ENCODE measurements around the gene MAP3K21.

Gene MAP3K21

GRCh38 chr1:233376382-233377110 lies 49.0 kb downstream of the MAP3K21 start:
- no peak overlapping the region for H3K4me3 ChIP-seq (ENCODE audit: insufficient read length, low read depth)
- no peaks in the 10 kb centered on the region for H3K27me3 ChIP-seq (ENCODE audit: insufficient read depth, insufficient read length)
- H3K36me3 ChIP-seq (ENCODE audit: insufficient read depth, insufficient read length, low read length), result peaks cover 15% of the 10 kb centered on the region
- TF ChIP-seq ZNF274 (IDR thresholded peaks at IDR 0.05; ENCODE audit: low read depth, low read length), result no peak
- no peak for TF ChIP-seq YY1 (IDR thresholded peaks at IDR 0.05; ENCODE audit: insufficient read depth, insufficient read length)
- no peak for TF ChIP-seq SUZ12 (IDR thresholded peaks at IDR 0.05; ENCODE audit: extremely low read depth, insufficient read depth, insufficient read length)
- no peak overlapping the region for H3K9ac ChIP-seq (ENCODE audit: insufficient read length, low read depth)
- DNase-seq (ENCODE audit: low read depth, low spot score), result no peak
- no peaks in the 10 kb centered on the region for H3K9me3 ChIP-seq (ENCODE audit: insufficient read depth, low read length)
- no peaks in the 10 kb centered on the region for H3K4me1 ChIP-seq (ENCODE audit: insufficient read depth, insufficient read length)

GRCh38 chr1:233379869-233380438 lies 52.4 kb downstream of the MAP3K21 start:
- Histone ChIP-seq H3K27me3 (ENCODE audit: insufficient read depth, insufficient read length) (no peaks in the 10 kb centered on the region), H3K9me3 (ENCODE audit: insufficient read depth, low read length) (no peaks in the 10 kb centered on the region), H3K4me1 (ENCODE audit: insufficient read depth, insufficient read length) (no peaks in the 10 kb centered on the region), H3K36me3 (ENCODE audit: insufficient read depth, insufficient read length, low read length) (peaks cover 14% of the 10 kb centered on the region), H3K9ac (ENCODE audit: insufficient read length, low read depth) (no peak overlapping the region), H3K4me3 (ENCODE audit: insufficient read length, low read depth) (no peak overlapping the region)
- TF ChIP-seq ZNF274 (IDR thresholded peaks at IDR 0.05; ENCODE audit: low read depth, low read length) (no peak), SUZ12 (IDR thresholded peaks at IDR 0.05; ENCODE audit: extremely low read depth, insufficient read depth, insufficient read length) (no peak), YY1 (IDR thresholded peaks at IDR 0.05; ENCODE audit: insufficient read depth, insufficient read length) (no peak)
- DNase-seq (ENCODE audit: low read depth, low spot score), result no peak

GRCh38 chr1:233381806-233382205 lies 54.3 kb downstream of the MAP3K21 start:
- Histone ChIP-seq H3K9me3 (ENCODE audit: insufficient read depth, low read length) (no peaks in the 10 kb centered on the region), H3K4me1 (ENCODE audit: insufficient read depth, insufficient read length) (no peaks in the 10 kb centered on the region), H3K36me3 (ENCODE audit: insufficient read depth, insufficient read length, low read length) (peaks cover 14% of the 10 kb centered on the region), H3K4me3 (ENCODE audit: insufficient read length, low read depth) (no peak overlapping the region), H3K9ac (ENCODE audit: insufficient read length, low read depth) (no peak overlapping the region), H3K27me3 (ENCODE audit: insufficient read depth, insufficient read length) (no peaks in the 10 kb centered on the region)
- DNase-seq (ENCODE audit: low read depth, low spot score), result no peak
- TF ChIP-seq SUZ12 (IDR thresholded peaks at IDR 0.05; ENCODE audit: extremely low read depth, insufficient read depth, insufficient read length) (no peak), ZNF274 (IDR thresholded peaks at IDR 0.05; ENCODE audit: low read depth, low read length) (no peak), YY1 (IDR thresholded peaks at IDR 0.05; ENCODE audit: insufficient read depth, insufficient read length) (no peak)

GRCh38 chr1:233383984-233384383 lies 56.5 kb downstream of the MAP3K21 start:
- TF ChIP-seq SUZ12 (IDR thresholded peaks at IDR 0.05; ENCODE audit: extremely low read depth, insufficient read depth, insufficient read length) (no peak), YY1 (IDR thresholded peaks at IDR 0.05; ENCODE audit: insufficient read depth, insufficient read length) (no peak), ZNF274 (IDR thresholded peaks at IDR 0.05; ENCODE audit: low read depth, low read length) (no peak)
- Histone ChIP-seq H3K9ac (ENCODE audit: insufficient read length, low read depth) (no peak overlapping the region), H3K36me3 (ENCODE audit: insufficient read depth, insufficient read length, low read length) (peaks cover 14% of the 10 kb centered on the region)

GRCh38 chr1:233386336-233386735 lies 58.8 kb downstream of the MAP3K21 start:
- no peaks in the 10 kb centered on the region for H3K9me3 ChIP-seq (ENCODE audit: insufficient read depth, low read length)
- H3K27me3 ChIP-seq (ENCODE audit: insufficient read depth, insufficient read length), result no peaks in the 10 kb centered on the region
- peaks cover 5% of the 10 kb centered on the region for H3K36me3 ChIP-seq (ENCODE audit: insufficient read depth, insufficient read length, low read length)
- H3K4me3 ChIP-seq (ENCODE audit: insufficient read length, low read depth), result no peak overlapping the region
- H3K4me1 ChIP-seq (ENCODE audit: insufficient read depth, insufficient read length), result no peaks in the 10 kb centered on the region
- DNase-seq (ENCODE audit: low read depth, low spot score), result no peak
- no peak overlapping the region for H3K9ac ChIP-seq (ENCODE audit: insufficient read length, low read depth)
- TF ChIP-seq SUZ12 (IDR thresholded peaks at IDR 0.05; ENCODE audit: extremely low read depth, insufficient read depth, insufficient read length), result no peak
- no peak for TF ChIP-seq YY1 (IDR thresholded peaks at IDR 0.05; ENCODE audit: insufficient read depth, insufficient read length)
- TF ChIP-seq ZNF274 (IDR thresholded peaks at IDR 0.05; ENCODE audit: low read depth, low read length), result no peak

More at GRCh38 chr1:233383984-233384383, 56.5 kb downstream of the MAP3K21 start:
- Histone ChIP-seq H3K9me3 (ENCODE audit: insufficient read depth, low read length) (no peaks in the 10 kb centered on the region), H3K4me3 (ENCODE audit: insufficient read length, low read depth) (no peak overlapping the region), H3K4me1 (ENCODE audit: insufficient read depth, insufficient read length) (no peaks in the 10 kb centered on the region), H3K27me3 (ENCODE audit: insufficient read depth, insufficient read length) (no peaks in the 10 kb centered on the region)
- DNase-seq (ENCODE audit: low read depth, low spot score), result no peak

GRCh38 chr1:233387585-233387984 lies 60.1 kb downstream of the MAP3K21 start:
- Histone ChIP-seq H3K4me1 (ENCODE audit: insufficient read depth, insufficient read length) (no peaks in the 10 kb centered on the region), H3K9me3 (ENCODE audit: insufficient read depth, low read length) (no peaks in the 10 kb centered on the region), H3K9ac (ENCODE audit: insufficient read length, low read depth) (no peak overlapping the region), H3K4me3 (ENCODE audit: insufficient read length, low read depth) (no peak overlapping the region), H3K36me3 (ENCODE audit: insufficient read depth, insufficient read length, low read length) (no peaks in the 10 kb centered on the region), H3K27me3 (ENCODE audit: insufficient read depth, insufficient read length) (no peaks in the 10 kb centered on the region)
- DNase-seq (ENCODE audit: low read depth, low spot score), result no peak
- TF ChIP-seq ZNF274 (IDR thresholded peaks at IDR 0.05; ENCODE audit: low read depth, low read length), result no peak

GRCh38 chr1:233389169-233389568 lies 61.6 kb downstream of the MAP3K21 start:
- H3K9ac ChIP-seq (ENCODE audit: insufficient read length, low read depth), result no peak overlapping the region
- DNase-seq (ENCODE audit: low read depth, low spot score), result no peak
- no peaks in the 10 kb centered on the region for H3K9me3 ChIP-seq (ENCODE audit: insufficient read depth, low read length)
- no peaks in the 10 kb centered on the region for H3K27me3 ChIP-seq (ENCODE audit: insufficient read depth, insufficient read length)
- no peak overlapping the region for H3K4me3 ChIP-seq (ENCODE audit: insufficient read length, low read depth)
- no peaks in the 10 kb centered on the region for H3K36me3 ChIP-seq (ENCODE audit: insufficient read depth, insufficient read length, low read length)
- no peaks in the 10 kb centered on the region for H3K4me1 ChIP-seq (ENCODE audit: insufficient read depth, insufficient read length)
- TF ChIP-seq ZNF274 (IDR thresholded peaks at IDR 0.05; ENCODE audit: low read depth, low read length) (no peak), YY1 (IDR thresholded peaks at IDR 0.05; ENCODE audit: insufficient read depth, insufficient read length) (no peak), SUZ12 (IDR thresholded peaks at IDR 0.05; ENCODE audit: extremely low read depth, insufficient read depth, insufficient read length) (no peak)
